GM20000 (cell line): Measurements from ENCODE around the gene KATNB1.
"Not testable (repeated sequence)": the region's sequence is repeated elsewhere in the genome, so short reads cannot be mapped to it uniquely, and the experiment has no call there.

Source experiments
- DNase-seq: peaks from one replicate; pipeline ENCODE4 v3.0.0; 2012; ENCODE audit warnings: low spot score
- TF ChIP-seq, protein P1 (sequence below): IDR thresholded peaks from 2 replicates; pipeline ENCODE4 v1.5.1; 2012; ENCODE audit warnings: mild to moderate bottlenecking, control low read depth; ENCODE audit errors: extremely low read depth, missing control alignments

KATNB1 gene

DNA sequence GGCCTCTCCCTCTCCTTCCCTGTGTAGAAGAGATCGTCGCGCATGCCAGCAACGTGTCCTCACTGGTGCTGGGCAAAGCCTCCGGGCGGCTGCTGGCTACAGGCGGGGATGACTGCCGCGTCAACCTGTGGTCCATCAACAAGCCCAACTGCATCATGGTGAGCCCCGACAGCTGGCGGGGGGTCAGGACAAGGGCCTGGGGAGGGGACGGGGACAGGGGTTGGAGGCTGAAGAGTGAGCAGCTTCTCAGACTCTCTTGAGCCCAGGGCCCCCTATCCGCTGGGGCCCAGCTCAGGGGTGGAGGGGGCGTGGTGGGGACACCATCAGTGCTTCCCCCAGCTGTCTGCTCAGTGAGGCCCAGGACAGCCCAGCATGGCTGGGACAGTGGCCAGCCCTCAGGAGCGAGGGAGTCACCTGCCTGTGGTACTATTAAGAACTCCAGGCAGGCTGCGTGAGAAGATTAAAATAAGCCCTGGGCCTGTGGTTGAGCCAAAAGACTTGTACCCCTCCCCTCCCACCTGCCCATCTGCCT, 6.2 kb downstream of the KATNB1 start:
- DNase-seq, result no peak
- TF ChIP-seq, protein P1, sequence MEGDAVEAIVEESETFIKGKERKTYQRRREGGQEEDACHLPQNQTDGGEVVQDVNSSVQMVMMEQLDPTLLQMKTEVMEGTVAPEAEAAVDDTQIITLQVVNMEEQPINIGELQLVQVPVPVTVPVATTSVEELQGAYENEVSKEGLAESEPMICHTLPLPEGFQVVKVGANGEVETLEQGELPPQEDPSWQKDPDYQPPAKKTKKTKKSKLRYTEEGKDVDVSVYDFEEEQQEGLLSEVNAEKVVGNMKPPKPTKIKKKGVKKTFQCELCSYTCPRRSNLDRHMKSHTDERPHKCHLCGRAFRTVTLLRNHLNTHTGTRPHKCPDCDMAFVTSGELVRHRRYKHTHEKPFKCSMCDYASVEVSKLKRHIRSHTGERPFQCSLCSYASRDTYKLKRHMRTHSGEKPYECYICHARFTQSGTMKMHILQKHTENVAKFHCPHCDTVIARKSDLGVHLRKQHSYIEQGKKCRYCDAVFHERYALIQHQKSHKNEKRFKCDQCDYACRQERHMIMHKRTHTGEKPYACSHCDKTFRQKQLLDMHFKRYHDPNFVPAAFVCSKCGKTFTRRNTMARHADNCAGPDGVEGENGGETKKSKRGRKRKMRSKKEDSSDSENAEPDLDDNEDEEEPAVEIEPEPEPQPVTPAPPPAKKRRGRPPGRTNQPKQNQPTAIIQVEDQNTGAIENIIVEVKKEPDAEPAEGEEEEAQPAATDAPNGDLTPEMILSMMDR, result no peak

DNA sequence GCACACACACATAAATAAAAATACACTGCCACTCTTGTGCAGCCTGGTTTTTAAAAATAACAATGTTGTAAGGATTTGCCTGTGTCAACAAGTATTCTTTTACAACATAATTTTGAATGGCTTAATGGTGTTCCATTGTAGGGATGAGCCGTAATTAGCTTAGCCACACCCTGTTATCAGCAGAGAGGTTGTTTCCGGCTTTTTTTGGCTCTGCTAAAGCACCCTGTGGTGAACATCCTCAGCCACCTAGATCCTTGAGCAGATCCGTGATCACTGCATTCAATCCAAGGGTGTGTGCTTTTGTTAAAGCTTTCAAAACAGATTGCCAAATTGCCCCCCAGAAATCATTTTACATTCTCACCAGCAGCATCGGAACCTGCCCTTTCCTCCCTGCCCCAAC, 7.0 kb downstream of the KATNB1 start:
- TF ChIP-seq, protein P1, result no peak
- no peak for DNase-seq

DNA sequence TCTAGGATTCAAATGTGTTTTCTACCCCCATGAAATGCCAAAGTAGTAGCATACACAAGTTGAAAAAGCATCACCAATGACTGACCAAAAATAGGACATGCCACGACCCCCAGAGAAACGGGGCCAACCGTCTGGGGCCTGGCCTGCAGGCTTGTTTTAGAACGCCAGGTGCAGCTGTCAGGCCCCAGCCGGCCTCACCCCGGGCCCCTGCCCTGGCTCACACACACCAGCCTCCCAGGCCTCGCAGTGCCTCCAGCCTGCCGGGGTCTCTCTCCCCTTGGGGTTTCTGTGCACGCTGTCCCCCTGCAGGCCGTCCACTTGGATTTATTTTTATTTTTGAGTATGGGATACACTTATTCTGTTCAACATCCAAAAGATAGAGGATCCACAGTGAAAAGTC, 7.9 kb downstream of the KATNB1 start:
- no peak for DNase-seq
- TF ChIP-seq, protein P1, result no peak

DNA sequence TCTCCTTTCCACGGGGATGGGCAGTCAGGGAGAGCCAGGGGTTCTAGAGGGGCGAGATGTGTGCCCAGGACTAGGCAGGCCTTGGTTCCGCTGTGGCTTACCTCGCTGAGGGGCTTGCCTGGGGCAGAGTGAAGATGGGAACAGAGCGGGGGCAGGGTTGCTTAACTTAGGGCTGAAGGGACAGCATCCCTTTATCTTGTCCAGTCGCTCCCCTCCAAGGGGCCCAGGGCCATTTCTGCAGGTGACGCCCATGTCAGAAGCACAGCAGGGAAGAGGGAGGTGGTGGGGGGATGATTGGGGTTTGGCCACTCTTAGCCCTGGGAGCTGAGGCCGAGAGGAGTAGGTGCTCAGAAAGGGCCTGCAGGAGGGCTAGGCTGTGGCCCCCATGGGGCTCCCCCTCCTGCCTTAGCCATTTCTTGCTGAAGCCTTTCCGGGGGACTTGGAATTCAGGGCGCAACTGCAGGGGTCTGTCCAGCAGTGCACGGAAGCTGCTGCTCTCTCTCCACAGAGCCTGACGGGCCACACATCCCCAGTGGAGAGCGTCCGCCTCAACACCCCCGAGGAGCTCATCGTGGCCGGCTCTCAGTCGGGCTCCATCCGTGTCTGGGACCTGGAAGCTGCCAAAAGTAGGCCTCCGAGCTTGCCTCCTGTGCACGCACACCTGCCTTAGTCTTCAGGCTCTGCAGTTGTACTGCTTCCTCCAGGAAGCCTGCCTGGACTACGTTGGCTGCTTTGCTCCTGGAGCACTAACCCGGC, 8.5 kb downstream of the KATNB1 start:
- TF ChIP-seq, protein P1, result no peak
- DNase-seq, result no peak

DNA sequence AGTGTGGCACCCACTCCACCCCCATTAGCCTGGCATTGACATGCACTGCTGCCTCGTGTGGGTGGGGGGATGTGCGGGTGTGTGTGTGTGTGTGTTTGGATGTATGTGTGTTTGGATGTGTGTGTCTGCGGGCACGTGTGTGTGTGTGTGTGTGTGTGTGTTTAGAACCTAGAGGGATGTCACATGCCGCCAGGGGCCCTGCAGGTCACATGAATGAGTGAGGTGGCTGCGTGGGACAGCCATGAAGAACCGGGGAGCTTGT, 9.0 kb downstream of the KATNB1 start:
- TF ChIP-seq, protein P1, result no peak
- DNase-seq, result no peak

DNA sequence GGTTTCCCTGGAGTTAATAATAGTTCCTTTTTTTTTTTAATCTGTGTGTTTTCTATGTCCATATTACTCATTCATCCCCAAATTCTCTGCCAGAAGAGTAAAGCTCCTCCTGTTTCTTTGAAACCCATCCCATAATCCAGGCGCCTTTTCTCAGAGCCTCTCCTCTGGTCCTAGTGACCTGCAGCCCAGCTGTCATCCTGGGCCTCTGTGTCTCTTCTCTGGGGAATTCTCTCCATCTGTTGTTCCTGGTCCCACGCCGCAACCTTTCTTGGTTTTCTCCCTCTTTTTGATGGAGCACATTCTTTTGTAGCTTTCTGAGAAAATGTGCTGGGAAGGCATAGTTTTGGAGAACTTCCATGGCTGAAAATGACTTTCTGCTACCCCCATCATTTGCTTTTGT, 10.2 kb downstream of the KATNB1 start:
- TF ChIP-seq, protein P1, result no peak
- DNase-seq, result no peak

DNA sequence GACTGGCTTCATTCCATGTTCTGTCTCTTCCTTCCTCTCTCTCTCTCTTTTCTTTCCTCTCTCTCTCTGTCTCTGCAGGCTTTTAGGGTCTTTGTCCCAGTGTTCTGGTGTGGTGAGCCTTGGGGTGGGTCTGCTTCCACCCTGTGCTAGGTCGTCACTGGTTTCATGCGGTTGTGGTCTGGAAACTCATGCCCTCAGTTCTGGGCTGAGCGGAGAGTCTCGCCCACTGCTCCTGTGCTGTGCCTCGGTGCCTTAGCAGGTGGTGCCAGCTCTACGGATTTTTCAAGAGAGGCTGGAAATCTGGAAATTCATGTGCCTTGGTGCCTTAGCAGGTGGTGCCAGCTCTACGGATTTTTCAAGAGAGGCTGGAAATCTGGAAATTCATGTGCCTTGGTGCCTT, 10.7 kb downstream of the KATNB1 start:
- not testable (repeated sequence) for DNase-seq

DNA sequence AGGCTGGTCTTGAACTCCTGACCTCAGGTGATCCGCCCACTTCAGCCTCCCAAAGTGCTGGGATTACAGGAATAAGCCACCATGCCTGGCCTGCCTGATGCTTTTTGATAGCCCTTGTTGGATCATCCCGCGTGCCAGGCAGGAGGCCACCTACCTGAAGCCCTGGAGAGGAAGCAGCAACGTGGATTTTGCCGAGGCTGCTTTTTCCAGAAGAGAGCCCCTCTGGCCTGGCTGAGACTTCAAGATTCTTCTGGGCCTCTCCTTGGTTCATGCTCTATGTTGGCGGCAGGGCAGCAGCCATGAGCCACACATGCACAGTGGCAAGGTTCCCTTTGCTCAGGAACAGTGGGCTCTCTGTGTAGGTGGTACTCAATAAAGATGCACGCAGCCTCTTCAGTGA, 11.5 kb downstream of the KATNB1 start:
- DNase-seq, result no peak
- TF ChIP-seq, protein P1, result no peak
